GM18517 (cell line): ENCODE data around the gene FURIN.
"Not testable (repeated sequence)": the region's sequence is repeated elsewhere in the genome, so short reads cannot be mapped to it uniquely, and the experiment has no call there.

Source experiments
- ATAC-seq: cut with Tn5 transposase; IDR thresholded peaks from one replicate; pipeline ENCODE4 v1.9.1; 2021; ENCODE audit warnings: mild to moderate bottlenecking, moderate library complexity; ENCODE audit not compliant: unreplicated experiment

FURIN gene

GRCh38 chr15:90840954-90841353, 27.4 kb upstream of the FURIN start:
- no peak for ATAC-seq

GRCh38 chr15:90844696-90845095, 23.7 kb upstream of the FURIN start:
- ATAC-seq: no peak

GRCh38 chr15:90845201-90845949, 23.0 kb upstream of the FURIN start:
- ATAC-seq: peak; percentile 82

GRCh38 chr15:90849424-90849823, 19.0 kb upstream of the FURIN start:
- not testable (repeated sequence) for ATAC-seq

- ATAC-seq: no peak
These were observed 17.3 kb upstream of the FURIN start for GRCh38 chr15:90851114-90851513.

- ATAC-seq: no peak
These were observed 16.4 kb upstream of the FURIN start for GRCh38 chr15:90851940-90852339.

- no peak for ATAC-seq
These were observed 13.2 kb upstream of the FURIN start for GRCh38 chr15:90855139-90855538.

- ATAC-seq: no peak
These were observed 11.1 kb upstream of the FURIN start for GRCh38 chr15:90857337-90857736.

GRCh38 chr15:90857883-90858443, 10.4 kb upstream of the FURIN start:
- no peak for ATAC-seq

GRCh38 chr15:90859234-90860131, 8.9 kb upstream of the FURIN start:
- no peak for ATAC-seq

GRCh38 chr15:90860450-90860849, 7.9 kb upstream of the FURIN start:
- no peak for ATAC-seq

- ATAC-seq: no peak
These were observed 7.3 kb upstream of the FURIN start for GRCh38 chr15:90860942-90861675.

GRCh38 chr15:90862487-90862886, 5.9 kb upstream of the FURIN start:
- no peak for ATAC-seq

GRCh38 chr15:90862964-90863778, 5.2 kb upstream of the FURIN start:
- no peak for ATAC-seq

- ATAC-seq: no peak
These were observed 4.4 kb upstream of the FURIN start for GRCh38 chr15:90863987-90864386.

- no peak for ATAC-seq
These were observed 3.9 kb upstream of the FURIN start for GRCh38 chr15:90864507-90864906.

- ATAC-seq: no peak
These were observed 2.7 kb upstream of the FURIN start for GRCh38 chr15:90865702-90866101.

- ATAC-seq: no peak
These were observed 2.1 kb upstream of the FURIN start for GRCh38 chr15:90866161-90866715.

- ATAC-seq: no peak
These were observed 1.6 kb upstream of the FURIN start for GRCh38 chr15:90866800-90867199.

- no peak for ATAC-seq
These were observed 753 bp downstream of the FURIN start for GRCh38 chr15:90869140-90869541.
